IPS-18a (cell line): ENCODE data around the gene COMMD3.

Experiments used
- H3K27ac ChIP-seq: one replicate; pipeline ENCODE4 v1.5.1; 2013; ENCODE audit warnings: low read length
- H3K27me3 ChIP-seq: one replicate; pipeline ENCODE4 v1.6.1; 2013; ENCODE audit warnings: mild to moderate bottlenecking, low read length; ENCODE audit not compliant: control insufficient read depth, insufficient read depth
- H3K36me3 ChIP-seq: one replicate; pipeline ENCODE4 v1.6.1; 2013; ENCODE audit warnings: low read depth, low read length; ENCODE audit not compliant: control insufficient read depth
- H3K4me1 ChIP-seq: one replicate; pipeline ENCODE4 v1.6.1; 2013; ENCODE audit warnings: low read depth, low read length; ENCODE audit not compliant: control insufficient read depth
- H3K4me3 ChIP-seq: one replicate; pipeline ENCODE4 v1.5.1; 2013; ENCODE audit warnings: low read length
- H3K9ac ChIP-seq: one replicate; pipeline ENCODE4 v1.6.1; 2013; ENCODE audit warnings: mild to moderate bottlenecking, low read length, moderate library complexity
- H3K9me3 ChIP-seq: one replicate; pipeline ENCODE4 v1.6.1; 2013; ENCODE audit warnings: low read depth, low read length; ENCODE audit not compliant: control insufficient read depth

The COMMD3 gene

DNA sequence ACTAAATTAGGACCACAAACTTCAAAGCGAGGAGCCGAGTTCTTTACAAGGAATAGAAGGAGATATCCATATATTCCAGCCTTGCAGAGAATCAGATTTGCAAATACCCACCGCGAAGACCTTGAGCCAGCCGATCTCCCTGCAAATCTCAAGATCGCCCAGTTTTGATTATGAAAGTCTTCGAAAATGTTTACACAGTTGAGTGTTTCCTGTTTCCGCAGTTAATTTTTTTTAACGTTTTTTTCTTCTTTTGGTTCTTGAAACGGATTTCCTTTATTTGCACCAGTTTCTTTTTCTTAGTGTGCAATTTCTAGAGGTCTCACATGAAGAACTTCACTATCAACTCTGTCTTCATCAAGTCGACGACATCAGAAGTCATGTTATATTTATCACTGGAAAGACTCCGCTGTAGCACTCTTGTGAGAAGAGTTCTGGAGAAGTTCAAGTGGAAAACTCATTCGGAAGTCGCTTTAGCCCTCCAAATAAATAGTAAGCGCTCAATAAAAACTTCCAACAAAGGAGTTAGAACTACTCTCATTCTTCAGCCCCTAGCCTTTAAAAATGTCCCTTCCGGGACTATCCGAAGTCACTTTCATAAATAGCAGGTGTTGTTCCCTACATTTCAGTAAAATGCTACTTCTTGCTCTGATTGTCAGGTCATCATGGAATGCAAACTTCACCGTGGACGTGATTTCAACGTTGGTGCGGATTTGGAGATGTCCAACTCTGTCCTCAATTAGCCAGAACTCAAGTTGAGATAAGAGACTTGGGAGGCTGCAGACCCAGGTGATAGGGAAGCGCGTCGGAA is 17.2 kb downstream of the COMMD3 start:
- Histone ChIP-seq H3K27ac (no peak overlapping the region), H3K9ac (no peak overlapping the region), H3K9me3 (no peaks in the 10 kb centered on the region), H3K27me3 (peaks cover 100% of the 10 kb centered on the region), H3K4me3 (no peak overlapping the region), H3K4me1 (peaks cover 6% of the 10 kb centered on the region), H3K36me3 (peaks cover 7% of the 10 kb centered on the region)

DNA sequence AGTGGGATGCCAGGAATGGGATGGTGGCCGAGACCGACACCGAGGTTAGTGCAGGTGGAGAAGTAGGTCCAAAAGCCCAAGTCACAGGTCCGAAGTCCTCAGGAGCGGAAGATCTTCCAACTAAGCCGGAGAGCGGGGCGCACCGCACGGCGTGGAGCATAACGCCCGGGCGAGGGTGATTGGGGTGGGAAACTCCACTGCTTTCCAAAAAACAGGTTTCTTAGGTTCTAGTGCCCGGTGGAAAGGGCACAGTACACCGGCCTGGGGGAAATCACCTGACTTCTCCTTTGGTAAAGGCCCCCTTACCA is 17.7 kb downstream of the COMMD3 start:
- Histone ChIP-seq H3K36me3 (peaks cover 7% of the 10 kb centered on the region), H3K9ac (no peak overlapping the region), H3K9me3 (no peaks in the 10 kb centered on the region), H3K4me1 (peaks cover 6% of the 10 kb centered on the region), H3K4me3 (peak overlapping the region; percentile 34), H3K27me3 (peaks cover 100% of the 10 kb centered on the region), H3K27ac (no peak overlapping the region)

DNA sequence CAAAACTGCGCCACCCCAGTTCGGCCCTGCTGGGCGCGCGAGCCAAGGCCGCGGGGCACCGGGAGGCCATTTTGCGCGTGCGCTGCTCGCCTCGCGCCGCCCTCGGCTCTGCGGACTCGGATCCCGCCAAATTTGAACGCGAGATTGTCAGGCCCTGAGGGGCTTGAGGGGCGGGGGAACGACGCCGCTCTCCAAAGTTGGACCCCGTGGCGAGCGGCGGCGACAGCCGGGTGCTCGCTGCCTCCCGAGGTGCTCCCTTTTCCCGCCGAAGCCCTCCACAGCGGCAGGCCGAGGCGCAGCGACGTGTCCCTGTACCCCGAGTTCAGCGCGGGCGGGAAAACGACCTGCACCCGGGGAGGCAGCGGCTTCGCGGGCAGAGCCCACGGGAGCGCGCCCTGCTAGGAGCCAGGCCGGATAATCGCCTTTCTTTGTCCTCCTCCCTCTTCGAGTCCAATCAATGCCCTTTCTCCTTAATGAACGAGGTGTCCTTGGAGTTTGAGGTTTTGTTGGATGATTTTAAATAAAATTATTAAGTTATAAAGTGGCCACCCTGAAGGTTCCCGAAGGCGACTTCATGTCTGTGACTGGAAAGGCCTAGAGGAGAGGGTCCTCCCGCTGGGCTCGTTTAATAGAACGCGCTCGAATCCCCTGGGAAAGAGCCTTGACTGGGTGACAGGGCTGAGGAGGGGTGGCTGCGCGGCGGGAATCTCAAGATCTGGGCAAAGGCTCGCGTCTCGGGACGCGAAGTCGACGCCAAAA is 18.4 kb downstream of the COMMD3 start:
- peaks cover 100% of the 10 kb centered on the region for H3K27me3 ChIP-seq
- H3K27ac ChIP-seq, result no peak overlapping the region
- no peak overlapping the region for H3K9ac ChIP-seq
- H3K9me3 ChIP-seq, result no peaks in the 10 kb centered on the region
- H3K4me3 ChIP-seq, result peak overlapping the region; percentile 39
- peaks cover 6% of the 10 kb centered on the region for H3K4me1 ChIP-seq
- H3K36me3 ChIP-seq, result peaks cover 3% of the 10 kb centered on the region

DNA sequence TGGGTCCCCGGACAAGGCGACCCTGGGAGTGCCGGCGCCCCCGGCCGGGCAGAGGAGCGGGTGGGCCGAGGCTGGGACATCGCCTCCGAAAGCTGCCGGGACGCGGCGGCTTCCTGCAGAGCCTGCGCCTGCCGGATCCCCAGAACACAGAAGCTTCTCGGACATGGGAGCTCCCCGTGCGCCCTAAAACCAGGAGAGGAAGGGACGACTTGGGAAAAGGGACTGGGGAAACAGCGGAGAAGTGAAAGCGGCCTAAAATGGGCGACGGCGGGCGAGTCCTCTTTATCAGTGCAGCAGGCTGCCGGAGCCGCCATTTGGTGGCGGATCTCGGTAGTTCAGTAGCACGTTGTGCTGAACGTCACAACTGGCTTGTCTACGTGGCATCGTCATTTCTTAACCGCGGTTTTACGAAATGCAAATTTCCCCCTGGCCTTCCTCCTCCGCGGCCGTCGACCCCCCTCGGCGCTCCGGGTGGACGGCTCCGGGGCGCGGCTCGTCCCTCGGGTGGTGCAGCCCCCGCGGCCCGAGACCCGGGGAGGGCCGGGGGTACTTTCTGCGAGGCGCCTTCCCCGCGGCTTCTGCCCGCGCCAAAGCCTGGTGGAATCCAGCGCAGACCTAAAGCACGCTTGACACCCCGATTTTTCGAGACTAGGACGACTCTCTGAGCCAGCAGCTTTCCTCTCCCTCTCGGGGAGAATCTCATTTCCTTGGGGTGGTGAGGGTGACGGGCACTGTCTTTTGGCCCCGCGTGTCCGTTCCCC is 19.2 kb downstream of the COMMD3 start:
- H3K4me3 ChIP-seq, result peak overlapping the region; percentile 39

DNA sequence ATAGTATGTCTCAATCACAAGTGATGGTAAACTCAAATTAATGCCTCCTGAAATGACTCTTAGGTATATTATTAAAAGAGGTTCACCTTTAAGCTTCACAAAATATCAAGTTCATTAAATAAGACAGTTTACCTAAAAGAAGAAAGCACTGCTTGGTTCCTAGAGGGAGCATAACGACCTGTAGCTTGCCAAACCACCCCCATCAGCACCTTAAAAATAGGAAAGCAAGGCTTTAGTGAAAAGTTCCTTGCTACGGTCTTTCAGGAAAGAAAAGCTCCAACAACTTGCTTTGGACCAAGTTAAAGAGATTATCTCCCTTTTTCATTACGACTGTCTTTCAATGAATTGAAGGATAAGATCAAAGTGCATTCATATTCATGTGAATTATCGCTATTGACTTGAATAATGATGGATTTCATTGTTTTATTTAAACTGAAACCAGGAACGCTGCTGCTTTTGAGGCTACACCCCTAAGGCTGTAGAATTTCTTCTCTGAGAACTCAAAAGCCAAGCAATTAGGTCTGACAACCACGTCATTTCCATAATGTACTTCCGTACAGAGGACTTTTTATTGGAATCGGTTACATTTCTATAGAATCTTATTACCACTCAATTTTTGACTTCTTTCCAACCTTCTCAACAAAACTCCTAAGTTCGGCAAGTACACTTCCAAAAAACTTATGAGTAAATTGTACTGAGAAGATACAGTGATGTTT is 22.2 kb downstream of the COMMD3 start:
- Histone ChIP-seq H3K27me3 (peaks cover 99% of the 10 kb centered on the region), H3K27ac (no peak overlapping the region), H3K9ac (no peak overlapping the region), H3K4me1 (peaks cover 9% of the 10 kb centered on the region), H3K4me3 (no peak overlapping the region), H3K9me3 (no peaks in the 10 kb centered on the region), H3K36me3 (no peaks in the 10 kb centered on the region)

More for the DNA sequence above, 19.2 kb downstream of the COMMD3 start:
- H3K27me3 ChIP-seq, result peaks cover 100% of the 10 kb centered on the region
- H3K9me3 ChIP-seq, result no peaks in the 10 kb centered on the region
- H3K9ac ChIP-seq, result no peak overlapping the region
- no peak overlapping the region for H3K27ac ChIP-seq
- H3K4me1 ChIP-seq, result peaks cover 12% of the 10 kb centered on the region
- no peaks in the 10 kb centered on the region for H3K36me3 ChIP-seq

DNA sequence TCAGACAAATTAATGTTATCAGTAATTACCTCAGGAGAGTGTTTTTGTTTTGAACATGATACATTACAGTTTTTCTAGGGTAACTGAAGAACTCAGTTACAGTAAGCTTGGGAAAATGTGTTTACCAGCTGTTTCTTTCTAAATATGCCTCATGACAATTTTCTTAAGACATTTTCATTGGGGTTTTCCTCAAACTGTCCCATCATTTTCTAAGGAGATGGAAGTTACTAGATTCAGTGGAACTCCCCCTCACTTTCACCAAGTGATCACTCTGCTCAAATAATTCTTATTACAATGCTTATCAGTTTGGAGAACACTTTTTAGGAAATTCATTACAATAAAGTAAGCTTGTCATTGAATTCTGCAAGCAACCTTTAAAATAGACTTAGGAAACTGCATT is 22.7 kb downstream of the COMMD3 start:
- Histone ChIP-seq H3K4me3 (no peak overlapping the region), H3K4me1 (peaks cover 9% of the 10 kb centered on the region), H3K9me3 (no peaks in the 10 kb centered on the region), H3K27ac (no peak overlapping the region), H3K9ac (no peak overlapping the region), H3K27me3 (peaks cover 99% of the 10 kb centered on the region), H3K36me3 (no peaks in the 10 kb centered on the region)

DNA sequence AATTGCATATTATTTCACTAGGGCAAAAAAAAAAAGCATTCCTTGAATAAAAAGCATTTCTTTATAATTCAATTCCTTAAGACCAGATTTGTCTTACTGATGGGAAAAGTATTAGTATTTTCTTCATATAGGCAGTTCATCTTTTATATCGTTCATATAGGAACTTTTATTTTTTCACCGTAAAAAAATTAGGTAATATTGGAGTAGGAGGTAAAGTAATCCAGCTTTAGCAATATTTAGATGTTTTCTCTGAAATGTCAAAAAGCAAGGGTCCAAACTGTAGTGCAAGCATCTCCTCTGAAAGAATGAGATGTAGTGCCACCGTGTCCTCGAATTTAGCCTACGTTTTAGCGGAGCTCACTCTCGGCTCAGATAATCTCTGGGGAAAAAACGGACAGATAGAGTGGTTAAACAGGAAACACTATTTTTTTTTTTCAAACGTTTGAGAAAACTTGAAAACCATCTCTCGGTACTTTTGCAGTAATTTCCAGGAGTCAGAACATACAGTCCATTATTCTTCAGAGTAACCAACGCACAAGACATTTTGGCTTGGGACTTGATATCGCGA is 23.7 kb downstream of the COMMD3 start:
- Histone ChIP-seq H3K27ac (no peak overlapping the region), H3K9ac (peak overlapping the region; percentile 7), H3K36me3 (no peaks in the 10 kb centered on the region), H3K4me3 (peak overlapping the region; percentile 66), H3K9me3 (no peaks in the 10 kb centered on the region), H3K27me3 (peaks cover 99% of the 10 kb centered on the region), H3K4me1 (peaks cover 9% of the 10 kb centered on the region)

DNA sequence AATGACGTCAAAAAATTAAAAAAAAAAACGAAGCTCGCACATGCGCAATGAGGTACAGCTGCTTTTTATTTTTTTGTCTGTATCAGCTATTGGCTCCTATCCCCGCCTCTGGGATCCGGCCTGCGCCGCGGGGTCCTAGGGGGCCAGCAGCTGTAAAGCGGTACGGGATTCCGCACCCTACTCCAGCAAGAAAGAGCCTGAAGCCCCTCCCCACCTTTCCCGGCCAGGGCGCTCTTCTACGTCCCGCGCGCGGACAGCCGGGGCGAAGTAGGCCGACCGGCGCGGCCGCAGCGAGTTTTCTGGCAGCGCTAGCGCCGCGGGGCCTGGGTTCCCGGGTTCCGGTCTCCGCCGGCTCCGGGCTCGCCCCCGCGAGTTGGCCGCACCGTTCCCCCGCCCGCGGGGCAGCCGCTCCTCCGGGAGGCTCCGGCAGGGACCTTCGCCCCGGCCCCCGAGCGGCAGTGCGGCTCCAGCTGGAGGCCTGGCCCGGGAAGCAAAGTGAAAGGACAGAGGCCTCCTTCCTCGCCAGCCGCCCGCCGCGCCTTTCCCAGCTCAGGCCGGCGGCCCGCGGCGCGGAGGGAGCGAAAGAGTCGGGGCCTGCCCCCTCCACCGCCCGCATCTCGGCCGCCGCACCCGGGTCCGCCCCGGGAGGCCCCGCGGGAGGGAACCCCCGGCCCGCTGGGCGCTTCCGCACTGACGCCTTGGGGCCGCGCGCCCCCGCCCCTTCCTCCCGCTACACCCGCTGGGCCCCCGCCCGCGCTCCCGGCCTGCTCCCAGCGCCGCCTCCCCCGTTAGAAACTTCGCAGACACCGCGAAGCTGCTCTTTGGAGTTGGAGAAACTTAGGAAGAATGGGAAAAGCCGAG is 24.4 kb downstream of the COMMD3 start:
- H3K27ac ChIP-seq, result no peak overlapping the region
- no peaks in the 10 kb centered on the region for H3K9me3 ChIP-seq
- H3K4me1 ChIP-seq, result peaks cover 9% of the 10 kb centered on the region
- H3K27me3 ChIP-seq, result peaks cover 99% of the 10 kb centered on the region
- peak overlapping the region; percentile 7 for H3K9ac ChIP-seq
- no peaks in the 10 kb centered on the region for H3K36me3 ChIP-seq
- peak overlapping the region; percentile 66 for H3K4me3 ChIP-seq

DNA sequence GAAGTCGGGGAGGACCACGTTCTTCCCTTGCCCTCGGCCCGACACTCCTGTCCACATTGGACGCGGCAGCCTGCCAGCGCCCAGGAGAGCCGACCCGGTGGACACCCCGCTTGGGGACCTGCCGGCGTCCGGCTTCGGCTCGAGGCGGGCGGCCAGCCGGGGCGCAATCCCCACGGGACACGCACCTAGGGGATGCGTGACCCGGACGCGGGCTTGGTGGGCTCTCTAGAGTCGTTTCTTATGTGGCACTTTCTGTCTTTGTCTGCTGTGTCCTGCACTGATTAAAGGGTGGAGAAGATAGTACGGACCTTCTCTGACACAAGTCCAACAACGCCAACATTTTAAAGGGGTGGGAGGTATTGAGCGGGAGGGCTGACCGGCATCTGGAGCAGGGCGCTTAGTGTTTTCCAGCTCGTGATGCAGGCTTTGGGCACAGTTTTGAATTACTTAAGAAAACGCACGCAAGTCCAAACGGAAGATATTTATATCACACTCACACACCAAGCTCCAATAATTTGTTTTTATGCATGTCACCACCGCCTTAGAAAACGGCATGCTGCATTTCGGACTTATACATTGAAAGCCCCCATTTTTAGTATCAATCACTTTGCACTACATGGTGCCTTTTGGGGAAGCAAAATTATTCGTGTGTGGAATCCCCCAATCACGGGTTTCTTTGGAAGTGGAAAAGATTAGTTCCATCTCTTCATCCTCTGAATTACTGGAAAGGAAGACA is 25.2 kb downstream of the COMMD3 start:
- Histone ChIP-seq H3K4me1 (peaks cover 12% of the 10 kb centered on the region), H3K4me3 (peak overlapping the region; percentile 66), H3K9ac (no peak overlapping the region), H3K9me3 (no peaks in the 10 kb centered on the region), H3K27ac (no peak overlapping the region), H3K27me3 (peaks cover 99% of the 10 kb centered on the region), H3K36me3 (no peaks in the 10 kb centered on the region)

DNA sequence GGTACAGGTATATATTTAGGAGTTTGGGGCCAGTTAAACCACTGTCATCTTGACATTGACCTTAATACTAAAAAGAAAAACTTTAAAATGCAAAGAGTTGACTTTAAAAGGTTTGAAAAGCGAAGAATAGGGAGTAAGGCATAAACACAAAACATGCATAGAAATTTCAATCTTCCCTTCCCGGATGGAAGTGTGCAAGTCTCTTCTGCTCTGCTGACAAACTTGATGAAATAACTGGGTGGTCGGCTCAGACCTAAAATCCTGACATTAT is 25.7 kb downstream of the COMMD3 start:
- Histone ChIP-seq H3K4me1 (peaks cover 11% of the 10 kb centered on the region), H3K36me3 (no peaks in the 10 kb centered on the region), H3K27me3 (peaks cover 99% of the 10 kb centered on the region), H3K9ac (no peak overlapping the region), H3K9me3 (no peaks in the 10 kb centered on the region), H3K27ac (no peak overlapping the region), H3K4me3 (no peak overlapping the region)
